ENCODE data around the gene UGP2.
"Not testable (repeated sequence)": the region's sequence is repeated elsewhere in the genome, so short reads cannot be mapped to it uniquely, and the experiment has no call there.

The UGP2 gene

DNA sequence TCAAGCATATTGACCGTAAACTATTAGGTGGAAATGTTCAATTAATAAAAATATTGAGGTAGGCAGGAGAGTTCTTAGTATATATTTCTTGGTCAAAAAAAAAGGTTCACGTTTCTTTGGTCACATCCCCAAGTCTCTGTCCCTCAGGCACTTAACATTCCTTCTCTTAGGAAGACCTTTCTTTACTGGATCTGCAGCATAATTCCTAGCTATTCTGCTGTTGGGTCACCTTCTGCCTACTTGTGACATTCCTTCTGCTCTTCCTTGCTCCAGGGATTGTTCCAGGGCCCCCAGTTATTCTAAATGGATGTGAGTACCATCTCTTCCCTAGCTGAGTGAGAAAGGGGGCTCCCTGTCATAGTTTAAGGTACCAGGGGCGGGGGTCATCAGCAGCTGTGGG is 4.2 kb downstream of the UGP2 start:
- Mint-ChIP-seq H3K27ac (no peak overlapping the region), H3K4me3 (no peak overlapping the region), H3K36me3 (peaks cover 9 to 11% of the 10 kb centered on the region in 2 donors), H3K4me1 (peaks cover 14 to 46% of the 10 kb centered on the region in 2 donors), H3K9me3 (no peaks in the 10 kb centered on the region), H3K27me3 (no peaks in the 10 kb centered on the region)
- DNase-seq = no peak
- no peak for ATAC-seq (replicated peaks)

DNA sequence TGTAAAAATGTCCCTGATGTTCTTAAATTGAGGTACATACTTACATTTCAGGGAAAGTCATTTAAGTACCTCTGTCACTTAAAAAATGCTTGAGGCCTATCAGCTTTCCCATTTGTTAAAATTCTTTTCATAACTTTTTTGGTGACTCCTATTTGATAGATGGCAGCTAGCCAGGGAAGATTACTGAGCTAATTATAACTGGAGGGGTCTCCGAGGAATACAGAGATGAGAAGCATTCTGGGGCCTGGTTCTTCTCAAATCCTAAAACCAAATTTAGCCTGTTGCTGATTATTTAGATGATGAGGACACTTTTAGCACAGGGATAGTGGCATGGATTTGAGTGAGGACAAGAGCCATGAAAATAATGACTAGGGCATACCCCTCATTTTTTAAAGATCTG is 4.8 kb downstream of the UGP2 start:
- no peak overlapping the region for H3K27ac Mint-ChIP-seq
- H3K4me3 Mint-ChIP-seq = no peak overlapping the region
- H3K36me3 Mint-ChIP-seq = peaks cover 9 to 10% of the 10 kb centered on the region in 2 donors
- DNase-seq (no peak), ATAC-seq (replicated peaks) (no peak)
- peaks cover 17 to 51% of the 10 kb centered on the region in 2 donors for H3K4me1 Mint-ChIP-seq
- no peaks in the 10 kb centered on the region for H3K9me3 Mint-ChIP-seq
- H3K27me3 Mint-ChIP-seq = no peaks in the 10 kb centered on the region

DNA sequence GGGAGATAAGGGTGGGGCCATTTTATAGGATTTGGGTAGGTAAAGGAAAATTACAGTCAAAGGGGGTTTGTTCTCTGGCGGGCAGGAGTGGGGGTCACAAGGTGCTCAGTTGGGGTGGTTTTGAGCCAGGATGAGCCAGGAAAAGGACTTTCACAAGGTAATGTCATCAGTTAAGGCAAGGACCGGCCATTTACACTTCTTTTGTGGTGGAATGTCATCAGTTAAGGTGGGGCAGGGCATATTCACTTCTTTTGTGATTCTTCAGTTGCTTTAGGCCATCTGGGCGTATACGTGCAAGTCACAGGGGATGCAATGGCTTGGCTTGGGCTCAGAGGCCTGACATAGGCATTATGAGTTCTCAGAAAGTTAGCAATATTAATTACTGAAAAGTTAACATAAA is 5.9 kb downstream of the UGP2 start:
- not testable (repeated sequence) for H3K9me3 Mint-ChIP-seq; H3K27me3 Mint-ChIP-seq; DNase-seq; H3K27ac Mint-ChIP-seq; ATAC-seq (replicated peaks); H3K4me3 Mint-ChIP-seq
- H3K4me1 Mint-ChIP-seq = peaks cover 23 to 51% of the 10 kb centered on the region in 2 donors
- H3K36me3 Mint-ChIP-seq = peaks cover 7 to 12% of the 10 kb centered on the region in 2 donors

DNA sequence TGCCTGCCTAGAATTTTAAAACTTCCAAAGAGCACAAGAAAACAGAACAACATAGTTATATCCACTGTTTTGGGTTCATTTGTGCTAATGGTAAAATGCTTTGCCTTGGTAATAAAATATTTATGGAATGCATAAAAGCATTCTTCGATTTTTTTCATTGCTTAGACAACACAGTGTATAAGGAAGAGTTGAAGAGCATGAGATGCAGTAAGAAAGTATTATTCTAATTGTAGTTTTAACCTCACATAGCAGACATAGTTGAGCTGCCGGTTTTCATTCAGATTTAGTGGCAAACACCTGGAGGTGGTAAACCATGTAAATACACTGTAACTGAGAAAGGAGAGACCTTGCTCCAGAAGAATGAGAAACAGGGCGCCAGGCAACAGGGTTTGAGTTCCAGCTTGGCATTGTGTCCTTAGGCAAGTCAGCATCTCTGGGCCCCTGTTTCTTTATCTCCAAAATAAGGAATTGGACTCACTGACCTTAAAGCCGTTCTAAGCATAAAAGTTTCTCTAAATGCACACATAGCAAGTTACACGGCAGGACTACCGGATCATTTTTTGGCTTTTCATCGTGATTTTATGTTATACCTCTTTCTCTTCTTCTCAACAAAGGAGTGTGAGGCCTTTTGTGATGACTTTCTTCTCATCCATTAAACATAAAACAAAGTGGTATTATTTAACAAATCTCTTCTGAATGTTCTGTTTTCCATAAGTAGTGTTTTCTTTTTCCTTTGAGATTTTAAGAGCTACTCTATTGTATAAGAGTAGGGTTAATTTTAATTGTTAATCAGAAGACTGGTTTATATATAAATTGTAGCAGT is 7.9 kb downstream of the UGP2 start:
- Mint-ChIP-seq H3K27me3 (no peaks in the 10 kb centered on the region), H3K9me3 (no peaks in the 10 kb centered on the region), H3K27ac (peak overlapping the region; percentile 25), H3K4me1 (peaks cover 31 to 57% of the 10 kb centered on the region in 2 donors), H3K4me3 (no peak overlapping the region), H3K36me3 (peaks cover 7 to 16% of the 10 kb centered on the region in 2 donors)
- DNase-seq (no peak), ATAC-seq (replicated peaks) (no peak)

DNA sequence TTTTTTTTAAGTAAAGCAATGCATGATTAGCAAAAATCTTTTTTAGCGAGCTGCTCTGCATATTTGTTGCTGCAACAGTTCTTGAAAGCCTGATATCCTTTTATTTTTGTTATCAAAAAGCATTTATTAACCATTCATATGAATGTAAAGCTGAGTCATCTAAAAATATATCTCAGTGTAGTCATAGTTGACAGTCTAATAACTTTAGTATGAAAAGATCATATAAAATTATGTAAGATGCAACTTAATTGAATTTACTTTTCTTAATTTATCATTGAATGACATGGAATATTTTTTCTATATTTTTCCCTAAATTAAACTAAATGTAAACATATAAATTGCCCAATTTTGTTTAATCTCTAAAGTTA is 8.5 kb downstream of the UGP2 start:
- Mint-ChIP-seq H3K9me3 (no peaks in the 10 kb centered on the region), H3K27me3 (no peaks in the 10 kb centered on the region), H3K4me3 (no peak overlapping the region), H3K27ac (no peak overlapping the region), H3K36me3 (peaks cover 7 to 16% of the 10 kb centered on the region in 2 donors), H3K4me1 (peaks cover 33 to 58% of the 10 kb centered on the region in 2 donors)
- no peak for DNase-seq
- ATAC-seq (replicated peaks) = no peak

DNA sequence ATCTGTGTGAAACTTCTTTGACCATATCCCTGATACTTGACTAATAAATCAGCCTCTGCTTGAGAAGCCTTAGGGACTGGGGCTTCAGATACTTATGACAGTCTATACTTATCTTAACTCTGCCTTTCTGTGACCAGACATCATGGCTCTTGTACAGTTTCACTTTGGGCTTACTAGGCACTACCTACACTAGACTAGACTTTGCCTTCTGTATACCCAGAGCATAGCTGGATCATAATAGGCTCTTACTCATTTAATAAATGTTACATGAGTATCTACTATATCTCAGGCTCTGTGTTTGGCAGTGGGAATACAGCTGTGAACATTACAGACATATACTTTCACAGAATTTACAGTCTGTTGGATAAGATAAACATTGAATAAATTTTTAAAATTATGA is 9.0 kb downstream of the UGP2 start:
- Mint-ChIP-seq H3K9me3 (no peaks in the 10 kb centered on the region), H3K4me1 (peaks cover 31 to 57% of the 10 kb centered on the region in 2 donors), H3K36me3 (peaks cover 7 to 16% of the 10 kb centered on the region in 2 donors), H3K4me3 (no peak overlapping the region), H3K27ac (no peak overlapping the region), H3K27me3 (no peaks in the 10 kb centered on the region)
- DNase-seq = no peak
- ATAC-seq (replicated peaks) = no peak

DNA sequence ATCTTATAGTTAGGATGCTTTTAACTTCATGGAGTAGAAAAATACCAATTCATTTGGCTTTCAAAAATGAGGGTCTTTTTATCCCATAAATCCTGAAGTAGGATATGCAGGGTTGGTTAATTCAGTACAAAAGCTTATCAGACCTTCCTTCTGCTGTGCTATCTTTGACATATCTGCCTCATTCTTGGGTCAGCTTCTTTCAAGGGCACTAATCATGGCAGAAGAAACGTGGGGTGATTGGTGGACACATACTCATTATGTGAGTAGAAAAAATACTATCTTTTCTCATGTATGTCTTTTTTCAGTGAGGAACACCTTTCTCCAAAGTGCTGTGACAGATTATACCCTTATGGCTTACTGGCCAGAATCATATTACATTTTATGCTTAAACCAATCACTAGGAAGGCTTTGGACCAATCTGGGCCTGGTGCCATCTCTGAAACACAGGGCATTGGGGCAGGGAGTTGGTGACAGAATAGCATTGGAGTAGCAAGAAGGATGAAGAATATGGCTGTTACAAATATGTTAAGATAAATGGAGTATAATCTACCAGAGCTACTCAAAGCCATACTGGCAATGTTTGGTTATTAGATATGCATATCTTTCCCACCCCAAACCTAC is 10.1 kb downstream of the UGP2 start:
- Mint-ChIP-seq H3K36me3 (peaks cover 7 to 21% of the 10 kb centered on the region in 2 donors), H3K27me3 (no peaks in the 10 kb centered on the region), H3K4me3 (no peak overlapping the region), H3K27ac (no peak overlapping the region), H3K9me3 (no peaks in the 10 kb centered on the region), H3K4me1 (peaks cover 28 to 55% of the 10 kb centered on the region in 2 donors)
- DNase-seq (no peak), ATAC-seq (replicated peaks) (no peak)

DNA sequence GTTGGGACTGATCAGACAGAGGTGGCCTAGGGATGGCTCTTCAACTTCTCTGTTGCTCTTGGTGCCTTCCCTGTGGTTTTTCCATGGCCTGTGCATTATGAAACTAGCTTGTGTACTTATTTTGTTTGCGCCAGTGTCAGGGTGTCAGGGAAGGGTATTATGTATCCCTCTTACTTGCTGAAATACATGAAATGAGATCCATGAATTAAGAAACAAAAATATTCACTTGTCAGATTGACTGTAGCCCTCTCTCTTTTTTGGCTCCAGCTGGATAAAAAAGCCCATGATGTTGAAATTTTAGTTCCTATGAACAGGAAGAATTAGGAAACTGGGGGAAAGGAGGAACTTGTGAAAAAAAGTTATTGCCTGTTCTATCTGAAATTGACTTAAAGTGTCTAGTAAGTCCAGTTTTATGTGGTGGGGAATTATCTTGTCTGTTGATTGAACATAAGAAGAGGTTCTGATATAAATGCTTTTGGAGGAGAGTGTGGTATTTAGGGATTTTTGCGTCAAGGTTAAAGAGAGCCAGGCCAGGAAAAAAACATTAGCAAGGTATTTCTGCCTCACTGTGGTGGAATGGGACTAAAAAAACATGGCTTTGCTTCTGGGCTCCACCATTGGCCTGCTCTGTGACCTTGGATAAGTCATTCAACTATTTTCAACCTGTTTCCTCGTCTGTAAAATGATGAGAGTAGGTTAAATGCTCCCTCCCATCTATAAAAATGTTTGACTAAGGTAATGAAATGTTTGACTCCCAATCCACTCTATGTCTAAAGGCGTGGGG is 12.0 kb downstream of the UGP2 start:
- H3K27ac Mint-ChIP-seq = peak overlapping the region; percentile 39
- no peak overlapping the region for H3K4me3 Mint-ChIP-seq
- H3K36me3 Mint-ChIP-seq = peaks cover 0 to 19% of the 10 kb centered on the region in 2 donors
- H3K27me3 Mint-ChIP-seq = no peaks in the 10 kb centered on the region
- ATAC-seq (replicated peaks) = no peak
- no peak for DNase-seq
- peaks cover 24 to 48% of the 10 kb centered on the region in 2 donors for H3K4me1 Mint-ChIP-seq
- H3K9me3 Mint-ChIP-seq = no peaks in the 10 kb centered on the region

DNA sequence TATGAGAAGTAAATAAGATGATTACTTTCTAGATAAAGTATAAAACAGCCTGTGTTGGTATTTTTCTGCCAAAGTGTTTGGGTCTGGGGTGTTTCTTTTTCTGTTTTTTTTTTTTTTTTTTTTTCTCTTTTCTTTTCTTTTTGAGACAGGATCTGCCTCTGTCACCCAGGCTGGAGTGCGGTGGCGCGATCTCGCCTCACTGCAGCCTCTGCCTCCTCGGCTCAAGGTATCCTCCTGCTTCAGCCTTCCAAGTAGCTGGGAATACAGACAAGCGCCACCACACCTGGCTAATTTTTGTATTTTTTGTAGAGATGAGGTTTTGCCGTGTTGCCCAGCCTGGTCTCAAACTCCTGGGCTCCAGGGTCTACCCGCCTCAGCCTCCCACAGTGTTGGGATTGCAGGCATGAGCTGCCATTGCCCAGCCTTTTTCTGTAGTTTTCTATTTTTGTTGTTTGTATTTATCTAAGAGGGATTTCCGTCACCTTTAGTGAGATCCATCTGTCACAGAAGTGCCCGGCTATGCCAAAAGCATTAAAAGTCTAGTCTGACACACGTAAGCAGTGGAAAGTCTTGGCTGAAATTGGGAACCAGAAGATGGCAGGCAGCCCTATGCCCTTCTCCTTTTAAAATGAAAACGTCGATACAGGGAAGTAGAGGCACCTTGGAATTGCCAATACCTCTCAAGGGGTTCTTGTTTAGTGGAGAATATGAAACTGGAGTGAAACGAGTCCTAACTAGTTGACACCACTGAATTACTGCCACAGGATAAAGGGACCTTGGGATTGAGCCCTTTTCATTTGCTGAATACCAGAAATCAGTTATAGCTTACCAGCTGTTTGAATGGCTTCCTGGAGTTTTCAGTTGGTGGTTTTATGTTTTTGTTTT is 14.0 kb downstream of the UGP2 start:
- H3K9me3 Mint-ChIP-seq = no peaks in the 10 kb centered on the region
- H3K27ac Mint-ChIP-seq = peak overlapping the region; percentile 49
- peaks cover 6 to 25% of the 10 kb centered on the region in 2 donors for H3K36me3 Mint-ChIP-seq
- DNase-seq (no peak), ATAC-seq (replicated peaks) (no peak)
- no peaks in the 10 kb centered on the region for H3K27me3 Mint-ChIP-seq
- H3K4me1 Mint-ChIP-seq = peaks cover 24 to 48% of the 10 kb centered on the region in 2 donors
- H3K4me3 Mint-ChIP-seq = no peak overlapping the region

DNA sequence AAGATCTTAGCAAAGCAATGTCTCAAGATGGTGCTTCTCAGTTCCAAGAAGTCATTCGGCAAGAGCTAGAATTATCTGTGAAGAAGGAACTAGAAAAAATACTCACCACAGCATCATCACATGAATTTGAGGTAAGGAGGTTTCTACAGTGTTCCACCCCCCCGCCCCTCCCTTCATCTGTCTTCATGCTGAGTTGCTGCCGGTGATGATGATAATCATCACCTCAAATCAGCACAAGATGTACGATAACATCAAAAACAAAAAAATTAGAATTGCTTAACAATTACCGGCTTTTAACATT is 14.6 kb downstream of the UGP2 start:
- peaks cover 6 to 24% of the 10 kb centered on the region in 2 donors for H3K36me3 Mint-ChIP-seq
- peaks cover 22 to 50% of the 10 kb centered on the region in 2 donors for H3K4me1 Mint-ChIP-seq

DNA sequence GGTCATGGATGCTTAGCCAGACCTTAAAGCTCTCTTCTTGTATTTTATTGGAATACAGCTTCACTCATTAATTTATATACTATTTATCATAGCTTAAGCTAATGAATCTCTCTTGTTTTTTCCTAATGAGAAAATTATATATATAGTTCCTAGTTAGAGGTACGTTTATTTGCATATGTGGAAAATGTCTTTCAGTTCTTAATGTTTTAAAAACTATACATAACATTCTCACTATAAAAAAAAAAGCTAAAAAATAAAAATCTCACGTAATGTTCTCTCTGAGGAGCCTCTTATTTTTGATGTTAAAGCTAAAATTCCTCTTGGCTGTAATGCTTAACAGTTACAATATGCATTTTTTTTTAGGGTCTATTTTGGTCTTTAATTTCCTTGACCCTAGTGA is 16.6 kb downstream of the UGP2 start:
- DNase-seq (no peak), ATAC-seq (replicated peaks) (no peak)
- Mint-ChIP-seq H3K4me3 (no peak overlapping the region), H3K36me3 (peaks cover 9 to 24% of the 10 kb centered on the region in 2 donors), H3K27me3 (no peaks in the 10 kb centered on the region), H3K4me1 (peaks cover 8 to 37% of the 10 kb centered on the region in 2 donors), H3K9me3 (no peaks in the 10 kb centered on the region), H3K27ac (no peak overlapping the region)

More for the DNA sequence above, 14.6 kb downstream of the UGP2 start:
- peak; percentile 47 to 69 for ATAC-seq (replicated peaks)
- no peaks in the 10 kb centered on the region for H3K27me3 Mint-ChIP-seq
- no peak overlapping the region for H3K4me3 Mint-ChIP-seq
- DNase-seq = no peak
- H3K9me3 Mint-ChIP-seq = no peaks in the 10 kb centered on the region
- H3K27ac Mint-ChIP-seq = no peak overlapping the region

DNA sequence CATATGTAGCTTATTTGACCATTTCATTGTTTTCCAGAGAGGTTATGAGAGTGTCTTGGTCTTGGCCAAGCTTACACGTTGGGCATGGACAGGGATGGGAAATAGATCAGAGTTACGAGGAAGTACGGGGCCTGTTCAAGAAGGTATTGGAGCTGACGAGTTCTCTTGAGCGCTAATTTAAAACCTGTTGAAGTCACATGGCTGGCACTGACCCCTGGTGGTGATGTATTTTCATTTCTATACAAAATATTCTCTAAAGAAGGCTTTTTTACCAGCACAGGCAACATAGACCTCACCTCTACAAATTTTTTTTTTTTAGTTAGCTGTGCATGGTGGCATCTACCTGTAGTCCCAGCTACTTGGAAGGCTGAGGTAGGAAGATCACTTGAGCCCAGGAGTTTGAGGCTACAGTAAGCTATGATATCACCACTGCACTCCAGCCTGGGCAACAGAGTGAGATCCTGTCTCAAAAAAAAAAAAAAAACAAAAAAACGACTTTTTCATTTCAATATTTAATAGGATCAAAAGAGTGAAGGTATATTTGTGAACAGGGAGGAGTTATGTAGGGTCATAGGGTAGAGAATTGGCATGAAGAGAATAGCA is 19.6 kb downstream of the UGP2 start:
- Mint-ChIP-seq H3K27me3 (no peaks in the 10 kb centered on the region), H3K4me1 (peaks cover 0 to 14% of the 10 kb centered on the region in 2 donors), H3K9me3 (no peaks in the 10 kb centered on the region), H3K36me3 (peaks cover 9 to 29% of the 10 kb centered on the region in 2 donors), H3K4me3 (no peak overlapping the region), H3K27ac (no peak overlapping the region)
- DNase-seq (peak; percentile 13), ATAC-seq (replicated peaks) (peak; percentile 65 to 68)

DNA sequence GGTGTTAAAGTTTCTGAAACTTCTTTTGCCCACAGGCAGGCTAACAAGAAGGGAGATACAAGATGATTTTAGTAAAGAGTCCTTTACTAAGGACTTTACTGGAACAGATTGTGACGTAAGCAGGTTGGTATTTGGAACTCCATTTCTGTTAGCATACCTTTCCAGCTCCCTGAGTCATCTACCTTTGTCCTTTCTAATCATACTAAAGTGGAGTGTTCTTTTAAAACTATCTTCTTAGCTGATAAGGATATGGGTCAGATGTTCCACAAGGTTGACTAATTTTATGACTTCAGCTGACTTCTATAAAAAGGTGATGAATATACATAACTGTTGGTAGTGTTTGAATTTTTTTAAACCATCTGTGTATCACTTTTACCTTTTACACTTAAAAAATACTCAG is 21.1 kb downstream of the UGP2 start:
- no peak overlapping the region for H3K27ac Mint-ChIP-seq

More for the DNA sequence above, 21.1 kb downstream of the UGP2 start:
- Mint-ChIP-seq H3K36me3 (peaks cover 9 to 29% of the 10 kb centered on the region in 2 donors), H3K4me3 (no peak overlapping the region), H3K27me3 (no peaks in the 10 kb centered on the region), H3K9me3 (no peaks in the 10 kb centered on the region), H3K4me1 (peaks cover 0 to 15% of the 10 kb centered on the region in 2 donors)
- DNase-seq = no peak
- ATAC-seq (replicated peaks) = no peak

All from stimulated activated naive B cell treated with anti-CD40 and anti-IgM and Interleukin-4, amounts not matched to agents 10 μg/mL and 1 μg/mL and 100 μg/mL, for 72 hours (primary cell).